Measurements from ENCODE around the gene CA4.

The CA4 gene

GRCh38 chr17:60146206-60146605 lies 3.6 kb upstream of the CA4 start:
- no peak overlapping the region for H3K4me3 ChIP-seq (ENCODE audit: low read depth, low read length)
- no peak for TF ChIP-seq CTCF (IDR thresholded peaks at IDR 0.05; ENCODE audit: borderline replicate concordance, insufficient read depth, low read depth, low read length)

GRCh38 chr17:60147553-60148223 lies 2.1 kb upstream of the CA4 start:
- no peak overlapping the region for H3K4me3 ChIP-seq (ENCODE audit: low read depth, low read length)
- TF ChIP-seq CTCF (IDR thresholded peaks at IDR 0.05; ENCODE audit: borderline replicate concordance, insufficient read depth, low read depth, low read length) = no peak

- no peak overlapping the region for H3K4me3 ChIP-seq (ENCODE audit: low read depth, low read length)
- TF ChIP-seq CTCF (IDR thresholded peaks at IDR 0.05; ENCODE audit: borderline replicate concordance, insufficient read depth, low read depth, low read length) = no peak
Measured at GRCh38 chr17:60148373-60148772, 1.4 kb upstream of the CA4 start.

GRCh38 chr17:60151355-60151754 lies 1.6 kb downstream of the CA4 start:
- TF ChIP-seq CTCF (IDR thresholded peaks at IDR 0.05; ENCODE audit: borderline replicate concordance, insufficient read depth, low read depth, low read length) = no peak
- H3K4me3 ChIP-seq (ENCODE audit: low read depth, low read length) = no peak overlapping the region

GRCh38 chr17:60153606-60154390 lies 4.0 kb downstream of the CA4 start:
- no peak overlapping the region for H3K4me3 ChIP-seq (ENCODE audit: low read depth, low read length)
- TF ChIP-seq CTCF (IDR thresholded peaks at IDR 0.05; ENCODE audit: borderline replicate concordance, insufficient read depth, low read depth, low read length) = no peak

- no peak for TF ChIP-seq CTCF (IDR thresholded peaks at IDR 0.05; ENCODE audit: borderline replicate concordance, insufficient read depth, low read depth, low read length)
- H3K4me3 ChIP-seq (ENCODE audit: low read depth, low read length) = no peak overlapping the region
Measured at GRCh38 chr17:60154616-60155426, 5.0 kb downstream of the CA4 start.
